BLaER1 (cell line): ENCODE data around the gene NPDC1.
"Not testable (repeated sequence)": the region's sequence is repeated elsewhere in the genome, so short reads cannot be mapped to it uniquely, and the experiment has no call there.

ENCODE experiments used
- H3K27ac ChIP-seq: shearing (Covaris generic); formaldehyde crosslinking; 2 replicates; pipeline ENCODE4 v1.8.1; 2022
- H3K27me3 ChIP-seq: shearing (Covaris generic); formaldehyde crosslinking; 2 replicates; pipeline ENCODE4 v1.8.1; 2022
- H3K36me3 ChIP-seq: shearing (Covaris generic); formaldehyde crosslinking; 2 replicates; pipeline ENCODE4 v1.8.1; 2022
- H3K4me1 ChIP-seq: shearing (Covaris generic); formaldehyde crosslinking; 2 replicates; pipeline ENCODE4 v1.8.1; 2022
- H3K4me2 ChIP-seq: shearing (Covaris generic); formaldehyde crosslinking; 2 replicates; pipeline ENCODE4 v1.8.1; 2022
- H3K4me3 ChIP-seq: shearing (Covaris generic); formaldehyde crosslinking; 2 replicates; pipeline ENCODE4 v1.8.1; 2022
- H3K9ac ChIP-seq: shearing (Covaris generic); formaldehyde crosslinking; 2 replicates; pipeline ENCODE4 v1.8.1; 2022
- H3K9me3 ChIP-seq: shearing (Covaris generic); formaldehyde crosslinking; 2 replicates; pipeline ENCODE4 v1.8.1; 2022
- H4K20me1 ChIP-seq: shearing (Covaris generic); formaldehyde crosslinking; 2 replicates; pipeline ENCODE4 v1.8.1; 2022
- Cebpa-rat ChIP-seq: shearing (Covaris generic); IDR thresholded peaks from 2 replicates; pipeline ENCODE4 v1.8.1; 2022

Gene NPDC1

GRCh38 chr9:137040568-137040967 lies 5.4 kb downstream of the NPDC1 start:
- peaks cover 43% of the 10 kb centered on the region for H3K36me3 ChIP-seq
- H3K9me3 ChIP-seq = no peaks in the 10 kb centered on the region
- H3K9ac ChIP-seq = peak overlapping the region; percentile 64; the same call in 1 of the 2 replicates
- peaks cover 12% of the 10 kb centered on the region; the same call in 1 of the 2 replicates for H3K27me3 ChIP-seq
- no peak for TF ChIP-seq Cebpa-rat
- peaks cover 53% of the 10 kb centered on the region for H4K20me1 ChIP-seq
- H3K4me3 ChIP-seq = no peak overlapping the region
- H3K4me2 ChIP-seq = peak overlapping the region; percentile 99
- peaks cover 72% of the 10 kb centered on the region for H3K4me1 ChIP-seq
- H3K27ac ChIP-seq = peak overlapping the region; percentile 71

GRCh38 chr9:137039611-137040366 lies 6.2 kb downstream of the NPDC1 start:
- H3K27ac ChIP-seq = no peak overlapping the region
- no peak overlapping the region for H3K4me3 ChIP-seq
- no peak for TF ChIP-seq Cebpa-rat
- H3K9ac ChIP-seq = no peak overlapping the region
- H3K4me1 ChIP-seq = peaks cover 72% of the 10 kb centered on the region
- no peaks in the 10 kb centered on the region for H3K9me3 ChIP-seq
- peaks cover 45% of the 10 kb centered on the region for H4K20me1 ChIP-seq
- peaks cover 4% of the 10 kb centered on the region; the same call in 1 of the 2 replicates for H3K27me3 ChIP-seq
- H3K36me3 ChIP-seq = peaks cover 43% of the 10 kb centered on the region
- no peak overlapping the region for H3K4me2 ChIP-seq

GRCh38 chr9:137038916-137039315 lies 7.1 kb downstream of the NPDC1 start:
- Histone ChIP-seq H3K9me3 (no peaks in the 10 kb centered on the region), H3K27me3 (no peaks in the 10 kb centered on the region), H3K4me3 (no peak overlapping the region), H3K4me1 (peaks cover 71% of the 10 kb centered on the region), H3K9ac (no peak overlapping the region), H3K36me3 (peaks cover 43% of the 10 kb centered on the region), H4K20me1 (peaks cover 36% of the 10 kb centered on the region), H3K4me2 (no peak overlapping the region), H3K27ac (no peak overlapping the region)
- TF ChIP-seq Cebpa-rat = no peak

DNA sequence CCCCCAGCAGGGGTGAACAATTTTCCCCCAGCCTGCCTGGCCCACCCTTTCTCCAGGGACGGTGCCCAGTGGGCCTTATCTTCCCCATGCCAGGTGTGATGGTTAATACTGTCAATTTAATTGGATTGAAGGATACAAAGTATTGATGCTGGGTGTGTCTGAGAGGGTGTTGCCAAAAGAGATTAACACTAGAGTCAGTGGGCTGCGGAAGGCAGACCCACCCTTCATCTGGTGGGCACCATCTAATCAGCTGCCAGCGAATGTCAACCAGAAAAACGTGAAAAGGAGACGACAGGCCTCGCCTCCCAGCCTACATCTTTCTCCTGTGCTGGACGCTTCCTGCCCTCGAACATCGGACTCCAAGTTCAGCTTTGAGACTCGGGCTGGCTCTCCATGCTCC lies 8.5 kb downstream of the NPDC1 start:
- TF ChIP-seq Cebpa-rat = no peak
- Histone ChIP-seq H3K36me3 (peaks cover 43% of the 10 kb centered on the region), H3K4me2 (no peak overlapping the region), H3K4me1 (peaks cover 71% of the 10 kb centered on the region), H3K4me3 (no peak overlapping the region), H3K9ac (no peak overlapping the region), H3K27ac (no peak overlapping the region), H3K27me3 (no peaks in the 10 kb centered on the region), H4K20me1 (peaks cover 22% of the 10 kb centered on the region), H3K9me3 (no peaks in the 10 kb centered on the region)

- TF ChIP-seq Cebpa-rat = no peak
- H3K27me3 ChIP-seq = no peaks in the 10 kb centered on the region
- H4K20me1 ChIP-seq = peaks cover 17% of the 10 kb centered on the region
- H3K4me2 ChIP-seq = no peak overlapping the region
- H3K9ac ChIP-seq = no peak overlapping the region
- no peak overlapping the region for H3K4me3 ChIP-seq
- peaks cover 71% of the 10 kb centered on the region for H3K4me1 ChIP-seq
- H3K27ac ChIP-seq = no peak overlapping the region
- peaks cover 43% of the 10 kb centered on the region for H3K36me3 ChIP-seq
- no peaks in the 10 kb centered on the region for H3K9me3 ChIP-seq
These were observed 8.9 kb downstream of the NPDC1 start for GRCh38 chr9:137037035-137037434.

DNA sequence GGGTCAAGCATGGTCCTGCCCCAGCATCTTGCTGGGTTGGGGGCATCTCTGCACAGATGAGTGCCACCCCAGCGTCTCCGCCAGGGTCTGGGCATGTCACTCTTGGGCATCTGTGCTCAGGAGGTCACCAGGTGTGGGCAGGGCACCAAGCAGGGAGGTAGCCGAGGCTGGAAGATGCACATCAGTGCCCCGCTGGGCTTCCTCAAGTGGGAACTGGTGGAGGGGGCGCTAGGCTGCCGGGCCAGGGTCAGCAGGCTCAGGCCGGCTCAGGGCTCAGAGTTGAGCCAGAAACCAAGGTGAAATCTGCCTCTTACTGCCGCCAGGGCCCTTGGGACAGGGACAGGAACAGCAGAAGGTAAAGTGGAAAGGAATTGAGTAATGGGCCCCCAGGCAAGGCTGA lies 10.0 kb downstream of the NPDC1 start:
- H3K9ac ChIP-seq = 0 out of 2 replicates have a peak overlapping the region, but pooled peaks have one; percentile 38
- peaks cover 43% of the 10 kb centered on the region for H3K36me3 ChIP-seq
- no peaks in the 10 kb centered on the region for H3K9me3 ChIP-seq
- TF ChIP-seq Cebpa-rat = no peak
- H4K20me1 ChIP-seq = peaks cover 6% of the 10 kb centered on the region
- peaks cover 71% of the 10 kb centered on the region for H3K4me1 ChIP-seq
- H3K4me3 ChIP-seq = no peak overlapping the region
- no peaks in the 10 kb centered on the region for H3K27me3 ChIP-seq
- H3K4me2 ChIP-seq = peak overlapping the region; percentile 93
- peak overlapping the region; percentile 81 for H3K27ac ChIP-seq

GRCh38 chr9:137035507-137035834 lies 10.5 kb downstream of the NPDC1 start:
- H3K27me3 ChIP-seq = no peaks in the 10 kb centered on the region
- H3K27ac ChIP-seq = peak overlapping the region; percentile 81
- H3K36me3 ChIP-seq = peaks cover 38% of the 10 kb centered on the region
- H3K9me3 ChIP-seq = no peaks in the 10 kb centered on the region
- TF ChIP-seq Cebpa-rat = no peak
- H3K4me3 ChIP-seq = no peak overlapping the region
- H4K20me1 ChIP-seq = peaks cover 2% of the 10 kb centered on the region
- peaks cover 71% of the 10 kb centered on the region for H3K4me1 ChIP-seq
- H3K4me2 ChIP-seq = peak overlapping the region; percentile 93
- H3K9ac ChIP-seq = peak overlapping the region; percentile 38; the same call in 1 of the 2 replicates

GRCh38 chr9:137034709-137035506 lies 11.1 kb downstream of the NPDC1 start:
- H3K4me2 ChIP-seq = peak overlapping the region; percentile 93
- H3K4me1 ChIP-seq = peaks cover 74% of the 10 kb centered on the region
- no peaks in the 10 kb centered on the region for H3K9me3 ChIP-seq
- peaks cover 34% of the 10 kb centered on the region for H3K36me3 ChIP-seq
- H4K20me1 ChIP-seq = no peaks in the 10 kb centered on the region
- H3K4me3 ChIP-seq = peak overlapping the region; percentile 55
- peak overlapping the region; percentile 62 for H3K9ac ChIP-seq
- no peaks in the 10 kb centered on the region for H3K27me3 ChIP-seq
- H3K27ac ChIP-seq = peak overlapping the region; percentile 81
- no peak for TF ChIP-seq Cebpa-rat

GRCh38 chr9:137034039-137034708 lies 11.8 kb downstream of the NPDC1 start:
- Histone ChIP-seq H3K9ac (peak overlapping the region; percentile 80), H3K4me1 (peaks cover 77% of the 10 kb centered on the region), H3K27me3 (no peaks in the 10 kb centered on the region), H4K20me1 (no peaks in the 10 kb centered on the region), H3K36me3 (peaks cover 27% of the 10 kb centered on the region), H3K27ac (peak overlapping the region; percentile 94), H3K4me3 (peak overlapping the region; percentile 74), H3K9me3 (no peaks in the 10 kb centered on the region), H3K4me2 (peak overlapping the region; percentile 94)
- TF ChIP-seq Cebpa-rat = no peak

- Histone ChIP-seq H3K36me3 (peaks cover 20% of the 10 kb centered on the region), H3K4me3 (peak overlapping the region; percentile 74), H3K4me2 (peak overlapping the region; percentile 94), H3K4me1 (peaks cover 78% of the 10 kb centered on the region), H3K9ac (peak overlapping the region; percentile 80; the same call in 1 of the 2 replicates), H3K27ac (peak overlapping the region; percentile 94)
- H3K27me3 ChIP-seq, H4K20me1 ChIP-seq, H3K9me3 ChIP-seq: not testable (repeated sequence)
These were observed 12.5 kb downstream of the NPDC1 start for GRCh38 chr9:137033481-137033880.
